HCT116 (cell line): ENCODE results near the gene ERMN. TPM values are rescaled to one million over a fixed set of nuclear protein-coding genes. Genes with fewer than 3 reads are reported as not detected.

Source experiments
- ATAC-seq: fragments of 200-7000 bp; cut with Tn5 transposase; 2 replicates; pipeline ENCODE4 v1.9.1; 2020; ENCODE audit warnings: mild to moderate bottlenecking, moderate library complexity
- BruUV-seq: library from RNA; stranded (reverse); fragments of 400-500 nt; replicated peaks from 2 replicates; lab custom pipeline; 2021; lab: Mats Ljungman, UMichigan
- CTCF ChIA-PET: fragments of 300-600 bp; sonication (Branson Sonifier 250); formaldehyde crosslinking; loops from one replicate; lab custom pipeline; 2021; ENCODE audit warnings: antibody characterized with exemption; lab: Charles Lee
- POLR2A ChIA-PET: fragments of 300-600, 350-600 bp; sonication (Branson Sonifier 250); formaldehyde crosslinking; loops from one replicate; lab custom pipeline; 2021; ENCODE audit warnings: antibody characterized with exemption; lab: Charles Lee
- RAD21 ChIA-PET, 2 experiments: fragments of 300-600 bp; sonication (Branson Sonifier 250); formaldehyde crosslinking; loops; one replicate each; lab custom pipeline; 2023; ENCODE audit warnings: low total read pairs in 2 of 2; ENCODE audit not compliant: uncharacterized antibody in 2 of 2, unreplicated experiment in 2 of 2, low non-redundant PET in 1 of 2; lab: Charles Lee
- DNase-seq: peaks from one replicate; pipeline ENCODE4 v3.0.0-alpha.2; 2010; ENCODE audit warnings: low read depth, low spot score
- H2AFZ ChIP-seq: fragments of 200-600 bp; shearing (Covaris generic), sonication (generic); 2 replicates; pipeline ENCODE4 v1.6.1; 2017; ENCODE audit warnings: low read depth, mixed run types, mixed read lengths, antibody characterized with exemption, low read length; ENCODE audit not compliant: poor library complexity, severe bottlenecking
- H3K27ac ChIP-seq: 2 replicates; pipeline ENCODE4 v1.5.1; 2012; ENCODE audit warnings: low read depth, low read length
- H3K27me3 ChIP-seq: fragments of 200-600 bp; sonication (generic); 2 replicates; pipeline ENCODE4 v1.6.1; 2016; ENCODE audit warnings: mixed run types, low read length, mixed read lengths; ENCODE audit not compliant: insufficient read depth
- H3K36me3 ChIP-seq, 2 experiments: fragments of 200-500 bp in 1 of 2; fragments of 200-600 bp in 1 of 2; sonication (Bioruptor generic) in 1 of 2; sonication (generic) in 1 of 2; 2 replicates each; pipeline versions ENCODE4 v1.5.1 to v1.6.1; 2014 to 2016; ENCODE audit warnings: low read length in 2 of 2, inconsistent platforms in 1 of 2, mixed read lengths in 1 of 2, mixed run types in 1 of 2; ENCODE audit not compliant: insufficient read depth in 2 of 2, control insufficient read depth in 1 of 2
- H3K4me1 ChIP-seq, 2 experiments: fragments of 200-600 bp in 1 of 2; sonication (generic) in 1 of 2; 2 replicates each; pipeline versions ENCODE4 v1.5.1 to v1.6.1; 2012 to 2017; ENCODE audit warnings: low read length in 2 of 2, inconsistent platforms in 1 of 2, mild to moderate bottlenecking in 1 of 2, mixed read lengths in 1 of 2, mixed run types in 1 of 2, moderate library complexity in 1 of 2; ENCODE audit not compliant: insufficient read depth in 2 of 2, control insufficient read depth in 1 of 2
- H3K4me2 ChIP-seq: fragments of 200-600 bp; sonication (generic); 2 replicates; pipeline ENCODE4 v1.6.1; 2017; ENCODE audit warnings: mixed run types, low read length, mixed read lengths
- H3K4me3 ChIP-seq, 2 experiments: fragments of 200-600 bp in 1 of 2; sonication (generic) in 1 of 2; replicated peaks in 1 of 2; 2 replicates each; pipeline ENCODE4 v1.5.1; 2011 to 2016; ENCODE audit warnings: low read length in 2 of 2, control low read depth in 1 of 2, low read depth in 1 of 2, mild to moderate bottlenecking in 1 of 2, mixed read lengths in 1 of 2, mixed run types in 1 of 2
- H3K79me2 ChIP-seq: fragments of 200-600 bp; sonication (generic); 2 replicates; pipeline ENCODE4 v1.6.1; 2017; ENCODE audit warnings: mild to moderate bottlenecking, mixed run types, low read length, moderate library complexity, mixed read lengths; ENCODE audit not compliant: insufficient read depth
- H3K9ac ChIP-seq: fragments of 200-600 bp; sonication (generic); 2 replicates; pipeline ENCODE4 v1.6.1; 2016; ENCODE audit warnings: low read length, mixed read lengths
- H3K9me2 ChIP-seq: fragments of 200-600 bp; sonication (generic), shearing (Covaris generic); 2 replicates; pipeline ENCODE4 v1.6.1; 2017; ENCODE audit warnings: mixed run types, mild to moderate bottlenecking, moderate library complexity; ENCODE audit not compliant: insufficient read depth
- H3K9me3 ChIP-seq, 2 experiments: fragments of 200-500 bp in 1 of 2; fragments of 200-600 bp in 1 of 2; sonication (Bioruptor generic) in 1 of 2; sonication (generic) in 1 of 2; 2 replicates each; pipeline ENCODE4 v1.6.1; 2014 to 2017; ENCODE audit warnings: low read length in 2 of 2, mixed read lengths in 2 of 2, inconsistent platforms in 1 of 2, low read depth in 1 of 2, mild to moderate bottlenecking in 1 of 2, mixed run types in 1 of 2, moderate library complexity in 1 of 2; ENCODE audit not compliant: control insufficient read depth in 1 of 2, insufficient read depth in 1 of 2
- H4K20me1 ChIP-seq: fragments of 200-600 bp; sonication (generic), shearing (Covaris generic); 2 replicates; pipeline ENCODE4 v1.6.1; 2017; ENCODE audit warnings: mixed run types, mild to moderate bottlenecking, moderate library complexity; ENCODE audit not compliant: insufficient read depth
- CBX3 ChIP-seq: IDR thresholded peaks from 2 replicates; pipeline ENCODE4 v1.6.1; 2012; ENCODE audit warnings: low read depth
- EGR1 ChIP-seq: IDR thresholded peaks from 2 replicates; pipeline ENCODE4 v1.6.1; 2012; ENCODE audit warnings: low read depth
- EZH2 ChIP-seq: fragments of 200-600 bp; sonication (generic); IDR thresholded peaks from 2 replicates; pipeline ENCODE4 v1.6.1; 2017; ENCODE audit warnings: antibody characterized with exemption, mixed run types
- FOSL1 ChIP-seq: IDR thresholded peaks from 2 replicates; pipeline ENCODE4 v1.6.1; 2012; ENCODE audit warnings: low read depth
- JUND ChIP-seq: IDR thresholded peaks from 2 replicates; pipeline ENCODE4 v1.6.1; 2012
- POLR2A ChIP-seq: IDR thresholded peaks from 2 replicates; pipeline ENCODE4 v1.7.0; 2011; ENCODE audit warnings: borderline replicate concordance; ENCODE audit not compliant: insufficient read depth, insufficient read length; ENCODE audit errors: extremely low read depth
- POLR2AphosphoS5 ChIP-seq: IDR thresholded peaks from 2 replicates; pipeline ENCODE4 v1.6.1; 2011; ENCODE audit warnings: mild to moderate bottlenecking, low read depth, low read length, moderate library complexity
- RAD21 ChIP-seq: IDR thresholded peaks from 2 replicates; pipeline ENCODE4 v1.6.1; 2012; ENCODE audit warnings: low read depth, mild to moderate bottlenecking
- SIN3A ChIP-seq: IDR thresholded peaks from 2 replicates; pipeline ENCODE4 v1.6.1; 2012; ENCODE audit warnings: low read depth
- SP1 ChIP-seq: IDR thresholded peaks from 2 replicates; pipeline ENCODE4 v1.6.1; 2012; ENCODE audit warnings: low read depth
- SRF ChIP-seq: IDR thresholded peaks from 2 replicates; pipeline ENCODE4 v1.6.1; 2012; ENCODE audit warnings: low read depth
- TCF7L2 ChIP-seq: IDR thresholded peaks from 2 replicates; pipeline ENCODE4 v1.7.0; 2011; ENCODE audit warnings: borderline replicate concordance, inconsistent platforms; ENCODE audit not compliant: insufficient read depth, insufficient read length; ENCODE audit errors: extremely low read depth
- ZFX ChIP-seq: fragments of 450-650 bp; IDR thresholded peaks from 2 replicates; pipeline ENCODE4 v1.6.1; 2017
- ZNF274 ChIP-seq: fragments of 200-500 bp; sonication (Bioruptor generic); IDR thresholded peaks from 2 replicates; pipeline ENCODE4 v1.6.1; 2014; ENCODE audit warnings: mild to moderate bottlenecking, low read depth, low read length, inconsistent platforms
- intact Hi-C: fragments of 100-400 bp; cut with micrococcal nuclease; formaldehyde crosslinking; loops from 2 replicates; pipeline ENCODE4 v1.10.0; 2022
- total RNA-seq: library from RNA; stranded (reverse); gene quantifications from one replicate; pipeline ENCODE4 v1.2.1, GENCODE V29; 2021; ENCODE audit not compliant: unreplicated experiment
- TF ChIP-seq, protein P1 (sequence below): IDR thresholded peaks from 2 replicates; pipeline ENCODE4 v1.6.1; 2012; ENCODE audit warnings: low read depth
- TF ChIP-seq, protein P2 (sequence below): IDR thresholded peaks from 2 replicates; pipeline ENCODE4 v1.6.1; 2012

The ERMN gene
- total RNA-seq, 1 experiment from 2014 or later: not detected

DNA sequence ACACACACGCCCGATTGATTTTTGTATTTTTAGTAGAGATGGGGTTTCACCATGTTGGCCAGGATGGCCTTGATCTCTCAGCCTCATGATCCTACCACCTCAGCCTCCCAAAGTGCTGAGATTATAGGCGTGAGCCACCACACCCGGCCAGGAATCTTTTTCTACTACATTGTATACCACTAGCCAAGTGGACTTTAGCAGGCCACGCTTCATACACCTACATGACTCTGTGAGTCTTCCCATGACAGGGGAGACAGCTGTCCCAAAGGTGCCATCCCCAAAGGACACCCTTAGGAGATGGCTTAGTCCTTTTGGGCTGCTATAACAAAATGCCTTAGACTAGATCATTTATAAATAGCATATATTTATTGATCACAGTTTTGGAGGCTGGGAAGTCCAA, 32.8 kb downstream of the ERMN start:
- no peaks in the 10 kb centered on the region for H3K9me3 ChIP-seq
- H3K4me1 ChIP-seq: no peaks in the 10 kb centered on the region
- no peaks in the 10 kb centered on the region for H4K20me1 ChIP-seq
- RAD21 ChIA-PET: no interaction called here
- H3K27ac ChIP-seq: no peak overlapping the region
- POLR2A ChIA-PET: no interaction called here
- H3K4me3 ChIP-seq: no peak overlapping the region
- ATAC-seq (no peak), DNase-seq (no peak)
- no peak overlapping the region for H3K4me2 ChIP-seq
- TF ChIP-seq SP1: no peak
- no peak for TF ChIP-seq TCF7L2
- TF ChIP-seq SRF: no peak
- no peak for TF ChIP-seq ZFX
- TF ChIP-seq POLR2A: no peak
- no peak for TF ChIP-seq SIN3A
- TF ChIP-seq JUND: no peak
- no peak for TF ChIP-seq EGR1
- no peak for TF ChIP-seq EZH2
- no peak for TF ChIP-seq ZNF274
- no peak for TF ChIP-seq POLR2AphosphoS5
- no TSS peak for BruUV-seq
- H3K36me3 ChIP-seq: no peaks in the 10 kb centered on the region
- intact Hi-C loops: no loop called here
- no peak overlapping the region for H3K9ac ChIP-seq
- H3K79me2 ChIP-seq: no peaks in the 10 kb centered on the region
- H3K27me3 ChIP-seq: no peaks in the 10 kb centered on the region
- CTCF ChIA-PET: interaction anchor here (0.7 kb wide), 1 partner anchor 10 kb away, joined by 3 read pairs; no protein-coding TSS in a partner anchor
- H3K9me2 ChIP-seq: no peaks in the 10 kb centered on the region
- H2AFZ ChIP-seq: no peak overlapping the region

DNA sequence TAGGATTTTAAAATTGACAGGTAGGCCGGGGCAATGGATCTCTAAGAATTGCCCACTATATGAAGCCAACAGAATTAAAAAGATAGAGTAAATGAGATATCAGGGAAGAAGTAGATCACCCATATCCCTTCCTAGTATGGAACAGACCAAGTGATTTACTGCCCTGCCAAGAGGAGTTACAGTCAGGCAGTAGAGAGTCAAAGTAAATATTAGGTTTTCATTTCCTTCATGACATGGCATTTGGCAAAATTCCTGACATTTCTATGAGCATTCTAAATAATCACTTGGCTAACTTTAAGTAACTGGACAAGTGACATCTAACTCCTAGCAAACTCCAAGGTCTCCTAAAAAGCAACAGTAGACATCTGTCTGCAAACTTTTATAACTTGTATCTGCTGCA, 34.6 kb downstream of the ERMN start:
- no peak for TF ChIP-seq ZNF274
- no peak for TF ChIP-seq ZFX
- no peak for TF ChIP-seq SIN3A
- TF ChIP-seq, protein P1, sequence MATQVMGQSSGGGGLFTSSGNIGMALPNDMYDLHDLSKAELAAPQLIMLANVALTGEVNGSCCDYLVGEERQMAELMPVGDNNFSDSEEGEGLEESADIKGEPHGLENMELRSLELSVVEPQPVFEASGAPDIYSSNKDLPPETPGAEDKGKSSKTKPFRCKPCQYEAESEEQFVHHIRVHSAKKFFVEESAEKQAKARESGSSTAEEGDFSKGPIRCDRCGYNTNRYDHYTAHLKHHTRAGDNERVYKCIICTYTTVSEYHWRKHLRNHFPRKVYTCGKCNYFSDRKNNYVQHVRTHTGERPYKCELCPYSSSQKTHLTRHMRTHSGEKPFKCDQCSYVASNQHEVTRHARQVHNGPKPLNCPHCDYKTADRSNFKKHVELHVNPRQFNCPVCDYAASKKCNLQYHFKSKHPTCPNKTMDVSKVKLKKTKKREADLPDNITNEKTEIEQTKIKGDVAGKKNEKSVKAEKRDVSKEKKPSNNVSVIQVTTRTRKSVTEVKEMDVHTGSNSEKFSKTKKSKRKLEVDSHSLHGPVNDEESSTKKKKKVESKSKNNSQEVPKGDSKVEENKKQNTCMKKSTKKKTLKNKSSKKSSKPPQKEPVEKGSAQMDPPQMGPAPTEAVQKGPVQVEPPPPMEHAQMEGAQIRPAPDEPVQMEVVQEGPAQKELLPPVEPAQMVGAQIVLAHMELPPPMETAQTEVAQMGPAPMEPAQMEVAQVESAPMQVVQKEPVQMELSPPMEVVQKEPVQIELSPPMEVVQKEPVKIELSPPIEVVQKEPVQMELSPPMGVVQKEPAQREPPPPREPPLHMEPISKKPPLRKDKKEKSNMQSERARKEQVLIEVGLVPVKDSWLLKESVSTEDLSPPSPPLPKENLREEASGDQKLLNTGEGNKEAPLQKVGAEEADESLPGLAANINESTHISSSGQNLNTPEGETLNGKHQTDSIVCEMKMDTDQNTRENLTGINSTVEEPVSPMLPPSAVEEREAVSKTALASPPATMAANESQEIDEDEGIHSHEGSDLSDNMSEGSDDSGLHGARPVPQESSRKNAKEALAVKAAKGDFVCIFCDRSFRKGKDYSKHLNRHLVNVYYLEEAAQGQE: no peak
- TF ChIP-seq, protein P2, sequence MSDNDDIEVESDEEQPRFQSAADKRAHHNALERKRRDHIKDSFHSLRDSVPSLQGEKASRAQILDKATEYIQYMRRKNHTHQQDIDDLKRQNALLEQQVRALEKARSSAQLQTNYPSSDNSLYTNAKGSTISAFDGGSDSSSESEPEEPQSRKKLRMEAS: no peak
- no peak for TF ChIP-seq FOSL1
- no peak for TF ChIP-seq CBX3
- TF ChIP-seq RAD21: no peak
- Histone ChIP-seq H3K79me2 (no peaks in the 10 kb centered on the region), H3K27ac (no peak overlapping the region), H3K9me3 (no peaks in the 10 kb centered on the region), H3K4me1 (no peaks in the 10 kb centered on the region), H2AFZ (no peak overlapping the region), H3K9me2 (no peaks in the 10 kb centered on the region), H4K20me1 (no peaks in the 10 kb centered on the region), H3K36me3 (no peaks in the 10 kb centered on the region), H3K4me2 (no peak overlapping the region), H3K4me3 (no peak overlapping the region), H3K27me3 (no peaks in the 10 kb centered on the region), H3K9ac (no peak overlapping the region)
- CTCF ChIA-PET: no interaction called here
- intact Hi-C loops: no loop called here
- ATAC-seq (no peak), DNase-seq (no peak)
- BruUV-seq: no TSS peak
- RAD21 ChIA-PET: no interaction called here
- POLR2A ChIA-PET: no interaction called here
